ENCODE measurements around the gene C22orf15. TPM values are rescaled to one million over a fixed set of nuclear protein-coding genes. Genes with fewer than 3 reads are reported as not detected.

Gene C22orf15
- total RNA-seq, 2 donors from 2014 or later: 1.5 to 2.2 TPM

DNA sequence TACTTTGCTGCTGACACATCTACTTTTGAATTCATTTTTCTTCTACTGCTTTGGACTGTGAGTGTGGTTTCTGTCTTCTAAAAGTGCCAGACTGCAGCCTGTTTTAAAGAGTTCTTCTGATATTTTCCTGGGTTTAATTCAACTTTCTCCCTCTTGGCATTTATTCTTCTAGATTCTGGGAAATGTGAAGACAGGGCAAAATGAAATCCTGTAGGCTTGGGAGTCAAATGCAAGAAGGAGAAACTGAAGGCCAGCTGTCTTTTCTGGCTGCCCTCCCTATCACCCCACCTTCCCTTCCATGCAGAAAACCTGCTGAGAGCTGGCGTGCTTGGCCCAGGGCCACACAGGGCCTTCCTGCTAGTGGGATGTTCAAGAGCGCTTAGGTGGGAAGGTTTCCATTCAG, 19.5 kb upstream of the C22orf15 start:
- Mint-ChIP-seq H3K4me3 (no peak overlapping the region), H3K9me3 (peaks cover 17% of the 10 kb centered on the region), H3K36me3 (ENCODE audit: low read depth) (peaks cover 41% of the 10 kb centered on the region), H3K27me3 (ENCODE audit: insufficient read depth) (no peaks in the 10 kb centered on the region), H3K27ac (no peak overlapping the region), H3K4me1 (no peaks in the 10 kb centered on the region)
- peaks cover 20% of the 10 kb centered on the region for H3K36me3 ChIP-seq (ENCODE audit: control insufficient read depth, insufficient read depth, low read length)
- H3K4me1 ChIP-seq (ENCODE audit: control insufficient read depth, insufficient read depth, low read length): no peaks in the 10 kb centered on the region
- H3K9ac ChIP-seq (ENCODE audit: extremely low read depth, low read length, poor library complexity, severe bottlenecking): no peak overlapping the region
- H3K9me3 ChIP-seq (ENCODE audit: control insufficient read depth, low read length): no peaks in the 10 kb centered on the region
- DNase-seq: no peak
- H3K27ac ChIP-seq (ENCODE audit: low read depth, low read length): no peak overlapping the region
- WGBS, 2 experiments (ENCODE audit: insufficient coverage in 1 of 2, insufficient read length in 1 of 2): 63 to 74% methylated on average over 1 to 2 of the region's 2 CpGs
- TF ChIP-seq CTCF (conservative IDR thresholded peaks at IDR 0.05): no peak
- H3K27me3 ChIP-seq (ENCODE audit: control insufficient read depth, insufficient read depth, low read length, poor library complexity, severe bottlenecking): no peaks in the 10 kb centered on the region
- no peak overlapping the region for H3K4me3 ChIP-seq (ENCODE audit: low read length)

GRCh38 chr22:23744001-23744400, 18.8 kb upstream of the C22orf15 start:
- 94 to 99% methylated on average over 13 of the region's 13 CpGs for WGBS, 2 experiments (ENCODE audit: insufficient coverage in 1 of 2, insufficient read length in 1 of 2)
- Mint-ChIP-seq H3K36me3 (ENCODE audit: low read depth) (peaks cover 41% of the 10 kb centered on the region), H3K4me3 (no peak overlapping the region), H3K4me1 (no peaks in the 10 kb centered on the region), H3K9me3 (peaks cover 17% of the 10 kb centered on the region), H3K27ac (no peak overlapping the region), H3K27me3 (ENCODE audit: insufficient read depth) (no peaks in the 10 kb centered on the region)
- no peaks in the 10 kb centered on the region for H3K4me1 ChIP-seq (ENCODE audit: control insufficient read depth, insufficient read depth, low read length)
- no peak overlapping the region for H3K27ac ChIP-seq (ENCODE audit: low read depth, low read length)
- H3K36me3 ChIP-seq (ENCODE audit: control insufficient read depth, insufficient read depth, low read length): peaks cover 20% of the 10 kb centered on the region
- no peak overlapping the region for H3K4me3 ChIP-seq (ENCODE audit: low read length)
- no peak for TF ChIP-seq CTCF (conservative IDR thresholded peaks at IDR 0.05)
- no peak overlapping the region for H3K9ac ChIP-seq (ENCODE audit: extremely low read depth, low read length, poor library complexity, severe bottlenecking)
- H3K9me3 ChIP-seq (ENCODE audit: control insufficient read depth, low read length): no peaks in the 10 kb centered on the region
- H3K27me3 ChIP-seq (ENCODE audit: control insufficient read depth, insufficient read depth, low read length, poor library complexity, severe bottlenecking): no peaks in the 10 kb centered on the region
- DNase-seq: no peak

GRCh38 chr22:23744485-23744884, 18.3 kb upstream of the C22orf15 start:
- Histone ChIP-seq H3K9me3 (ENCODE audit: control insufficient read depth, low read length) (no peaks in the 10 kb centered on the region), H3K27ac (ENCODE audit: low read depth, low read length) (no peak overlapping the region), H3K27me3 (ENCODE audit: control insufficient read depth, insufficient read depth, low read length, poor library complexity, severe bottlenecking) (no peaks in the 10 kb centered on the region), H3K4me3 (ENCODE audit: low read length) (no peak overlapping the region), H3K36me3 (ENCODE audit: control insufficient read depth, insufficient read depth, low read length) (peaks cover 20% of the 10 kb centered on the region), H3K4me1 (ENCODE audit: control insufficient read depth, insufficient read depth, low read length) (no peaks in the 10 kb centered on the region), H3K9ac (ENCODE audit: extremely low read depth, low read length, poor library complexity, severe bottlenecking) (no peak overlapping the region)
- WGBS, 2 experiments (ENCODE audit: insufficient coverage in 1 of 2, insufficient read length in 1 of 2): 97 to 98% methylated on average over 13 to 14 of the region's 14 CpGs
- no peak for DNase-seq
- no peaks in the 10 kb centered on the region for H3K4me1 Mint-ChIP-seq
- no peak overlapping the region for H3K4me3 Mint-ChIP-seq
- H3K36me3 Mint-ChIP-seq (ENCODE audit: low read depth): peaks cover 41% of the 10 kb centered on the region
- TF ChIP-seq CTCF (conservative IDR thresholded peaks at IDR 0.05): no peak
- H3K27me3 Mint-ChIP-seq (ENCODE audit: insufficient read depth): no peaks in the 10 kb centered on the region
- H3K27ac Mint-ChIP-seq: no peak overlapping the region
- peaks cover 17% of the 10 kb centered on the region for H3K9me3 Mint-ChIP-seq
